ENCODE measurements around the gene SMU1. TPM values are rescaled to one million over a fixed set of nuclear protein-coding genes. Genes with fewer than 3 reads are reported as not detected.

SMU1 gene
- total and polyA plus RNA-seq, 12 donors, result 6.9 to 28.3 (median 21.5) TPM

- WGBS, 4 donors, result 5 to 9% (median 8%) methylated on average over 4 of the region's 4 CpGs
- Histone ChIP-seq H3K36me3 (replicated peaks in 1 of 2) (peaks cover 0 to 70% of the 10 kb centered on the region in 2 donors), H3K27ac (peak overlapping the region; percentile 57 to 88 (median 75)), H3K4me3 (peak overlapping the region in 1 of 4 donors; percentile 31), H3K9me3 (replicated peaks in 1 of 3) (no peaks in the 10 kb centered on the region), H3K27me3 (no peaks in the 10 kb centered on the region), H3K4me1 (replicated peaks in 1 of 2) (peaks cover 24 to 67% of the 10 kb centered on the region in 2 donors)
- no peak for TF ChIP-seq CTCF (IDR thresholded peaks at IDR 0.05)
- peak in 1 of 2 donors; percentile 36 for TF ChIP-seq POLR2A (IDR thresholded peaks at IDR 0.05)
- peak in 6 of 7 donors; percentile 54 to 77 (median 66) for DNase-seq
- intact Hi-C loops (cut with DNase I), result no loop called here
Observed at GRCh38 chr9:33029231-33029786, 47.2 kb downstream of the SMU1 start.

GRCh38 chr9:33025572-33026342 lies 50.7 kb downstream of the SMU1 start:
- H3K4me1 ChIP-seq (replicated peaks in 1 of 2), result peaks cover 33 to 65% of the 10 kb centered on the region in 2 donors
- H3K36me3 ChIP-seq (replicated peaks in 1 of 2), result peaks cover 0 to 35% of the 10 kb centered on the region in 2 donors

GRCh38 chr9:33024966-33025571 lies 51.4 kb downstream of the SMU1 start, which contains the start of gene DNAJA1:
TSS of gene DNAJA1 (plus strand) at chr9:33025273. CDS start at chr9:33026485, 1,212 bp downstream.
- H3K4me1 ChIP-seq (replicated peaks in 1 of 2), result peaks cover 33 to 61% of the 10 kb centered on the region in 2 donors
- no peaks in the 10 kb centered on the region for H3K9me3 ChIP-seq (replicated peaks in 1 of 3)
- peak within 1 kb of the TSS; percentile 95 to 100 (median 96) for H3K27ac ChIP-seq
- peaks cover 0 to 28% of the 10 kb centered on the region in 2 donors for H3K36me3 ChIP-seq (replicated peaks in 1 of 2)
- peak within 1 kb of the TSS; percentile 58 to 98 (median 88) for H3K4me3 ChIP-seq
- intact Hi-C loops (cut with DNase I), result no loop called here
- TF ChIP-seq CTCF (IDR thresholded peaks at IDR 0.05), result no peak
- peak; percentile 96 to 97 for TF ChIP-seq POLR2A (IDR thresholded peaks at IDR 0.05)
- 0 to 1% methylated on average over 59 to 61 of the region's 61 CpGs; no CpG with 5 or more reads in 2 of the 4 donors for WGBS, 4 donors
- no peaks in the 10 kb centered on the region for H3K27me3 ChIP-seq
- DNase-seq, result peak; percentile 93 to 97 (median 95)

More at GRCh38 chr9:33025572-33026342, 50.7 kb downstream of the SMU1 start:
- 1 to 2% (median 1%) methylated on average over 17 to 36 of the region's 36 CpGs for WGBS, 4 donors
- TF ChIP-seq CTCF (IDR thresholded peaks at IDR 0.05), result no peak
- peak in 1 of 2 donors; percentile 46 for TF ChIP-seq POLR2A (IDR thresholded peaks at IDR 0.05)
- intact Hi-C loops (cut with DNase I), result no loop called here
- peak overlapping the region; percentile 95 to 100 (median 96) for H3K27ac ChIP-seq
- H3K27me3 ChIP-seq, result no peaks in the 10 kb centered on the region
- peak; percentile 44 to 80 (median 64) for DNase-seq
- H3K4me3 ChIP-seq, result peak overlapping the region; percentile 58 to 98 (median 88)
- no peaks in the 10 kb centered on the region for H3K9me3 ChIP-seq (replicated peaks in 1 of 3)

Data from adrenal gland (tissue), 12 donors.